ENCODE data around the gene C9orf40.

DNA sequence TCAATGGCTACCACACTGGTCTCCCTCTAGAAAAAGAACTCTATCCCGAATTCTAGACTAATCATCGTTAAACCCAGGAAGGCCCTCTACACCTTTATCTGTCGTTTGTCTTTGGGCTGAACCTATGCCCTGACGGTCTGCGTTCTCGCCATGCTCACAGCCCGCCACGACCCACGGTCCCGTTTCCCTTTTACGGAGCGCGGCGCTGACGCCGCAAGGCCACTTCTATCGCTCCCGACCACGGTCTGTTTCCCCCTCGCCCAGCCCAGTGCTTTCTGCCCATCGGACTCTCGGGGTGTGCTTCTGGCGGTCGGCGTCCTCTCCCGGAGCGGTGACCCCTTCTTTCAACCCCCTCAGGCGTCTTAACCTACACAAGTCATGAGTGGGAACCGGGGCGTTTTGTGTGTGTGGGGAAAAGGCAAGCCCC, 974 bp downstream of the C9orf40 start:
- no peak for TF ChIP-seq POLR2A (IDR thresholded peaks at IDR 0.05)
- TF ChIP-seq, protein P1, sequence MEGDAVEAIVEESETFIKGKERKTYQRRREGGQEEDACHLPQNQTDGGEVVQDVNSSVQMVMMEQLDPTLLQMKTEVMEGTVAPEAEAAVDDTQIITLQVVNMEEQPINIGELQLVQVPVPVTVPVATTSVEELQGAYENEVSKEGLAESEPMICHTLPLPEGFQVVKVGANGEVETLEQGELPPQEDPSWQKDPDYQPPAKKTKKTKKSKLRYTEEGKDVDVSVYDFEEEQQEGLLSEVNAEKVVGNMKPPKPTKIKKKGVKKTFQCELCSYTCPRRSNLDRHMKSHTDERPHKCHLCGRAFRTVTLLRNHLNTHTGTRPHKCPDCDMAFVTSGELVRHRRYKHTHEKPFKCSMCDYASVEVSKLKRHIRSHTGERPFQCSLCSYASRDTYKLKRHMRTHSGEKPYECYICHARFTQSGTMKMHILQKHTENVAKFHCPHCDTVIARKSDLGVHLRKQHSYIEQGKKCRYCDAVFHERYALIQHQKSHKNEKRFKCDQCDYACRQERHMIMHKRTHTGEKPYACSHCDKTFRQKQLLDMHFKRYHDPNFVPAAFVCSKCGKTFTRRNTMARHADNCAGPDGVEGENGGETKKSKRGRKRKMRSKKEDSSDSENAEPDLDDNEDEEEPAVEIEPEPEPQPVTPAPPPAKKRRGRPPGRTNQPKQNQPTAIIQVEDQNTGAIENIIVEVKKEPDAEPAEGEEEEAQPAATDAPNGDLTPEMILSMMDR (IDR thresholded peaks at IDR 0.05) = no peak

Measured in esophagus squamous epithelium (tissue), 4 donors.